Testis (tissue), 2 donors: ENCODE data around the gene TBL1XR1.

ENCODE experiments used
- CTCF ChIP-seq, 3 experiments: fragments of 450-650 bp in 2 of 3; fragments of 200-600 bp in 1 of 3; sonication (generic) in 1 of 3; IDR thresholded peaks; one replicate each; pipeline ENCODE4 v1.5.1; 2016 to 2019; ENCODE audit warnings: antibody characterized with exemption in 3 of 3, mild to moderate bottlenecking in 2 of 3, moderate library complexity in 1 of 3
- POLR2A ChIP-seq: fragments of 450-650 bp; IDR thresholded peaks from one replicate; pipeline ENCODE4 v1.6.1; 2017; ENCODE audit warnings: antibody characterized with exemption, mild to moderate bottlenecking, moderate library complexity

GRCh38 chr3:177203689-177204395 lies 6.6 kb upstream of the TBL1XR1 start:
- TF ChIP-seq CTCF (IDR thresholded peaks at IDR 0.05) = no peak
- no peak for TF ChIP-seq POLR2A
